Panc1 (cell line): ENCODE measurements around the gene ZYG11B.

Source experiments
- POLR2AphosphoS5 ChIP-seq: IDR thresholded peaks from 2 replicates; pipeline ENCODE4 v1.6.1; 2012; ENCODE audit warnings: mild to moderate bottlenecking, low read depth, low read length, moderate library complexity
- SIN3A ChIP-seq: IDR thresholded peaks from 2 replicates; pipeline ENCODE4 v1.6.1; 2012; ENCODE audit warnings: low read depth, mild to moderate bottlenecking, low read length, moderate library complexity, borderline replicate concordance; ENCODE audit not compliant: insufficient read depth
- TF ChIP-seq, protein P1 (sequence below): fragments of 450-650 bp; IDR thresholded peaks from 2 replicates; pipeline ENCODE4 v1.5.1; 2017; ENCODE audit warnings: mild to moderate bottlenecking

DNA sequence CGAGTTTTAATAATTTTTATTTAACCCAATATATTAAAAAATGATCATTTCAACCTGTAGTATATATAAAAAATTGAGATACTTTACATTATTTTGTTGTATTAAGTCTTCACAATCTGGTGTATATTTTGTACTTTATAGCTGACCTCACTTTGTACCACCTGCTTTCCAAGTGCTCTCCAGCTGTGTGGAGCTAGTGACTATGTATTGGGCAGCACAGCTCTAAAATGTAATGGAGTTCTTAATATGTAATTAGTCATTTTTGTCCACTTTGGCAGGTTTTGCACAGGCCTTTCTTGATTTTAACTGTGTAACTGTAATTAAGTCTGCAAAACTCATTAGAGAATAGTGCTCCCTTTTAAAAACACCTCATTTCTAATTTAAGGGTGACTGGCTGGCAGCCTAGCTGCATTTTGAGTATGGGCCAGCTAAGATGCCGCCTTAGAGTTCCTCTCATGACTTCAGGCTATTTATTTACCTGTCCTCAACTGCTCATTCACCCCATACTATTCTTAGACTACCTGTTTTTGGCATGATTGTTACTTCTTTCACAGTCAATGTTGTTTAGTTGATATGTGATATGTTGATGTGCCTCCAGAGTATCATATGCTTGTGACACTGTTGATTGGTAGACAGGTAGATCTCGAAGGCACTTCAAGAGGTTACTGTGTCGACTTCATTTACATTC, 43.2 kb downstream of the ZYG11B start:
- TF ChIP-seq, protein P1, sequence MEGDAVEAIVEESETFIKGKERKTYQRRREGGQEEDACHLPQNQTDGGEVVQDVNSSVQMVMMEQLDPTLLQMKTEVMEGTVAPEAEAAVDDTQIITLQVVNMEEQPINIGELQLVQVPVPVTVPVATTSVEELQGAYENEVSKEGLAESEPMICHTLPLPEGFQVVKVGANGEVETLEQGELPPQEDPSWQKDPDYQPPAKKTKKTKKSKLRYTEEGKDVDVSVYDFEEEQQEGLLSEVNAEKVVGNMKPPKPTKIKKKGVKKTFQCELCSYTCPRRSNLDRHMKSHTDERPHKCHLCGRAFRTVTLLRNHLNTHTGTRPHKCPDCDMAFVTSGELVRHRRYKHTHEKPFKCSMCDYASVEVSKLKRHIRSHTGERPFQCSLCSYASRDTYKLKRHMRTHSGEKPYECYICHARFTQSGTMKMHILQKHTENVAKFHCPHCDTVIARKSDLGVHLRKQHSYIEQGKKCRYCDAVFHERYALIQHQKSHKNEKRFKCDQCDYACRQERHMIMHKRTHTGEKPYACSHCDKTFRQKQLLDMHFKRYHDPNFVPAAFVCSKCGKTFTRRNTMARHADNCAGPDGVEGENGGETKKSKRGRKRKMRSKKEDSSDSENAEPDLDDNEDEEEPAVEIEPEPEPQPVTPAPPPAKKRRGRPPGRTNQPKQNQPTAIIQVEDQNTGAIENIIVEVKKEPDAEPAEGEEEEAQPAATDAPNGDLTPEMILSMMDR: no peak
- no peak for TF ChIP-seq POLR2AphosphoS5
- no peak for TF ChIP-seq SIN3A
